ENCODE results near the gene ANKRD13A. TPM values are rescaled to one million over a fixed set of nuclear protein-coding genes. Genes with fewer than 3 reads are reported as not detected.

The ANKRD13A gene
- total and polyA plus RNA-seq, 12 donors: 14.0 to 29.0 (median 18.6) TPM

GRCh38 chr12:110033888-110034287, 34.7 kb downstream of the ANKRD13A start:
- H3K4me3 ChIP-seq: no peak overlapping the region
- peaks cover 0 to 10% (median 4%) of the 10 kb centered on the region in 9 donors for H3K4me1 ChIP-seq
- intact Hi-C loops (cut with DNase I): no loop called here
- ATAC-seq: no peak
- no peaks in the 10 kb centered on the region for H3K27me3 ChIP-seq
- no peaks in the 10 kb centered on the region for H3K9me3 ChIP-seq
- no peak overlapping the region for H3K27ac ChIP-seq
- TF ChIP-seq, protein P1, sequence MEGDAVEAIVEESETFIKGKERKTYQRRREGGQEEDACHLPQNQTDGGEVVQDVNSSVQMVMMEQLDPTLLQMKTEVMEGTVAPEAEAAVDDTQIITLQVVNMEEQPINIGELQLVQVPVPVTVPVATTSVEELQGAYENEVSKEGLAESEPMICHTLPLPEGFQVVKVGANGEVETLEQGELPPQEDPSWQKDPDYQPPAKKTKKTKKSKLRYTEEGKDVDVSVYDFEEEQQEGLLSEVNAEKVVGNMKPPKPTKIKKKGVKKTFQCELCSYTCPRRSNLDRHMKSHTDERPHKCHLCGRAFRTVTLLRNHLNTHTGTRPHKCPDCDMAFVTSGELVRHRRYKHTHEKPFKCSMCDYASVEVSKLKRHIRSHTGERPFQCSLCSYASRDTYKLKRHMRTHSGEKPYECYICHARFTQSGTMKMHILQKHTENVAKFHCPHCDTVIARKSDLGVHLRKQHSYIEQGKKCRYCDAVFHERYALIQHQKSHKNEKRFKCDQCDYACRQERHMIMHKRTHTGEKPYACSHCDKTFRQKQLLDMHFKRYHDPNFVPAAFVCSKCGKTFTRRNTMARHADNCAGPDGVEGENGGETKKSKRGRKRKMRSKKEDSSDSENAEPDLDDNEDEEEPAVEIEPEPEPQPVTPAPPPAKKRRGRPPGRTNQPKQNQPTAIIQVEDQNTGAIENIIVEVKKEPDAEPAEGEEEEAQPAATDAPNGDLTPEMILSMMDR (IDR thresholded peaks at IDR 0.05): no peak
- 96 to 98% methylated on average over 3 of the region's 3 CpGs for WGBS, 2 donors
- DNase-seq: no peak
- peaks cover 0 to 99% (median 55%) of the 10 kb centered on the region in 9 donors for H3K36me3 ChIP-seq

DNA sequence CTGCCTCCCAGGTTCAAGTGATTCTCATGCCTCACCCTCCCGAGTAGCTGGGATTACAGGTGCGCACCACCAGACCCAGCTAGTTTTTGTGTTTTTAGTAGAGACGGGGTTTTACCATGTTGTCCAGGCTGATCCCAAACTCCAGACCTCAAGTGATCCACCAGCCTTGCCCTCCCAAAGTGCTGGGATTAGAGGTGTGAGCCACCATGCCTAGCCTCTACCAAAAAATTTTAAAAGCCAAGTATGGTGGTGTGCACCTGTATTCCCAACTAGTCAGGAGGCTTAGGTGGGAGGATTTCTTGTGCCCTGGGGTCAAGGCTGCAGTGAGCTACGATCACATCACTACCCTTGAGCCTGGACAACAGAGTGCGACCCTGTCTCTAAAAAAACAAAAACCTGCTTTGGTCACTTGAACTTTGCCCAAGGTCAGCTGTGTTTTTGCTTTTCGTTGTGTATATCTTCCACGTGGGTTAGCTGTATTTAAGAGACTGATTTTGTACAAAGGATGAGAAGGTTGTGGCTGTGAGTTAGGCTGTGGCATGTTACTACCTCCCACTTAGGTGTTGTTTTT, 36.4 kb downstream of the ANKRD13A start:
- H3K36me3 ChIP-seq: peaks cover 0 to 90% (median 43%) of the 10 kb centered on the region in 9 donors
- no peak overlapping the region for H3K27ac ChIP-seq
- TF ChIP-seq, protein P1 (IDR thresholded peaks at IDR 0.05): no peak

DNA sequence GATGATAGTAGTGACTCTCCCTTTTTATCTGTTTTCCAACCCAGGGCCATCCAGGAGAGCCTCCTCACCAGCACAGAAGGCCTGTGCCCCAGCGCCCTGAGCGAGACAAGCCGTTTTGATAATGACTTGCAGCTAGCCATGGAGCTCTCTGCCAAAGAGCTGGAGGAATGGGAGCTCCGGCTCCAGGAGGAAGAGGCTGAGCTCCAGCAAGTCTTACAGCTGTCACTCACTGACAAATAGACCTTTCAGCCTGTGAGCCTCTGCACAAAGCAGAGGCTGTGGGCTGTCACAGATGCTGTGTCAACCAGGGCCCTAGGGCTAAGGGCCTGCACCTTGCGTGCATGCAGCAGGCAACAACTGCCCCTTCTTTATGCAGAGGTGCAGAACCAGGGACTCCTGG, 38.1 kb downstream of the ANKRD13A start:
- 75 to 82% methylated on average over 5 of the region's 5 CpGs for WGBS, 2 donors
- ATAC-seq (peak in 4 of 8 donors; percentile 11 to 48 (median 26)), DNase-seq (no peak)
- H3K27me3 ChIP-seq: no peaks in the 10 kb centered on the region
- H3K4me3 ChIP-seq: no peak overlapping the region
- peaks cover 0 to 36% (median 19%) of the 10 kb centered on the region in 9 donors for H3K4me1 ChIP-seq
- H3K36me3 ChIP-seq: peaks cover 0 to 89% (median 42%) of the 10 kb centered on the region in 9 donors
- intact Hi-C loops (cut with DNase I): no loop called here
- no peaks in the 10 kb centered on the region for H3K9me3 ChIP-seq
- peak overlapping the region in 5 of 10 donors; percentile 7 to 52 (median 31) for H3K27ac ChIP-seq
- TF ChIP-seq, protein P1 (IDR thresholded peaks at IDR 0.05): no peak

More for the DNA sequence above, 36.4 kb downstream of the ANKRD13A start:
- Histone ChIP-seq H3K9me3 (no peaks in the 10 kb centered on the region), H3K4me1 (peaks cover 0 to 25% (median 10%) of the 10 kb centered on the region in 9 donors), H3K27me3 (no peaks in the 10 kb centered on the region), H3K4me3 (no peak overlapping the region)
- ATAC-seq (no peak), DNase-seq (no peak)
- 92 to 93% methylated on average over 7 of the region's 7 CpGs for WGBS, 2 donors
- intact Hi-C loops (cut with DNase I): no loop called here

DNA sequence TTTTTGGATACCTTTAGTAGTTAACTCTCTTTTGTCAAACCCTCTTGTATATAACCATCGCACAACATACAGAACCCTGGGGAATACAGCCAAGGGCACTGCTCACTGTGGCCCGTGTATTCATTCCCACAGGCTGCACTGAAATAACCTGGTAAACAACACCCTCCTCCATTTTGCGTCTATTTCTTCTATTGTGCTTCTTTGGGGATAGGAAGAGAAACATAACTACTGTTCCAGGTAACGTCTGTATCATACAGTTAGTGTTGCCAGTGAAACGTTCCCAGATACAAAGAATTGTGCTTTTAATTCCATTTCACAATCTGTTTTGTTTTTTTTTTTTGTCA, 39.5 kb downstream of the ANKRD13A start:
- DNase-seq (no peak), ATAC-seq (no peak)
- Histone ChIP-seq H3K27ac (peak overlapping the region in 1 of 10 donors; percentile 72), H3K27me3 (no peaks in the 10 kb centered on the region), H3K4me3 (no peak overlapping the region), H3K36me3 (peaks cover 0 to 76% (median 35%) of the 10 kb centered on the region in 9 donors), H3K4me1 (peaks cover 4 to 46% (median 28%) of the 10 kb centered on the region in 9 donors), H3K9me3 (no peaks in the 10 kb centered on the region)
- TF ChIP-seq, protein P1 (IDR thresholded peaks at IDR 0.05): no peak
- intact Hi-C loops (cut with DNase I): no loop called here
- WGBS, 2 donors: 72 to 77% methylated on average over 5 of the region's 5 CpGs

Measured in heart right ventricle (tissue), 16 donors.